NT2/D1 (cell line): ENCODE data around the gene COL10A1.

Experiments used
- YY1 ChIP-seq: IDR thresholded peaks from 2 replicates; pipeline ENCODE4 v1.6.1; 2011; ENCODE audit not compliant: insufficient read length, insufficient read depth
- ZNF274 ChIP-seq: IDR thresholded peaks from 2 replicates; pipeline ENCODE4 v1.6.1; 2011; ENCODE audit warnings: mild to moderate bottlenecking, low read depth, low read length

GRCh38 chr6:116159782-116160524 lies 34.0 kb upstream of the COL10A1 start:
- TF ChIP-seq YY1 (no peak), ZNF274 (no peak)
